Measurements from ENCODE around the gene GTF2H2C. TPM values are rescaled to one million over a fixed set of nuclear protein-coding genes. Genes with fewer than 3 reads are reported as not detected.
"Not testable (repeated sequence)": the region's sequence is repeated elsewhere in the genome, so short reads cannot be mapped to it uniquely, and the experiment has no call there.

The GTF2H2C gene
- total and polyA plus RNA-seq, 10 of the 15 experiments (the other 5 are each of a cell fraction or from before 2014, with no cell fraction given): 55.1 to 103 (median 78.9) TPM

GRCh38 chr5:69601947-69602346 is 42.0 kb downstream of the GTF2H2C start:
- H3K4me3 ChIP-seq; DNase-seq (ENCODE audit: low read depth, low spot score); SMC1A ChIA-PET (ENCODE audit: uncharacterized antibody, unreplicated experiment); H3K27me3 ChIP-seq (replicated peaks in 1 of 2; ENCODE audit: control insufficient read depth in 2 of 2, insufficient read depth in 2 of 2, low read length in 1 of 2); RAD21 ChIA-PET (ENCODE audit: unreplicated experiment); POLR2A ChIA-PET; H3K36me3 ChIP-seq (ENCODE audit: control insufficient read depth in 2 of 2, insufficient read depth in 2 of 2, low read length in 1 of 2); H4K20me1 ChIP-seq (ENCODE audit: control insufficient read depth, insufficient read depth); H3K9me3 ChIP-seq (replicated peaks; ENCODE audit: control insufficient read depth, insufficient read depth, low read length); CTCF ChIA-PET; BruUV-seq (replicated peaks); H3K27ac ChIP-seq (ENCODE audit: control insufficient read depth, insufficient read depth); H3K79me2 ChIP-seq (ENCODE audit: control insufficient read depth, insufficient read depth, low read length); FAIRE-seq; H2AFZ ChIP-seq (ENCODE audit: control insufficient read depth, low read depth, low read length); in situ Hi-C loops (cut with MboI); H3K9ac ChIP-seq (ENCODE audit: control insufficient read depth, insufficient read depth, low read length); H3K4me1 ChIP-seq (ENCODE audit: control insufficient read depth, insufficient read depth, low read length); H3K4me2 ChIP-seq (ENCODE audit: control insufficient read depth, insufficient read depth); intact Hi-C loops (cut with micrococcal nuclease; ENCODE audit: unreplicated experiment): not testable (repeated sequence)
- TF ChIP-seq RUNX3 (IDR thresholded peaks at IDR 0.05; ENCODE audit: low read length) (peak; percentile 46), CBFB (IDR thresholded peaks at IDR 0.05; ENCODE audit: low read depth) (peak; percentile 30; the same call in 1 of the 2 replicates), SPI1 (IDR thresholded peaks at IDR 0.05; ENCODE audit: borderline replicate concordance, insufficient read depth, low read depth, low read length) (peak; percentile 59)
- WGBS (ENCODE audit: insufficient coverage, insufficient replicate concordance, low lambda C conversion rate, missing lambda C conversion rate): 10% methylated on average over 1 of the region's 6 CpGs
- peak; percentile 97 for ATAC-seq

GRCh38 chr5:69606839-69607238 is 46.8 kb downstream of the GTF2H2C start:
- H4K20me1 ChIP-seq (ENCODE audit: control insufficient read depth, insufficient read depth); H2AFZ ChIP-seq (ENCODE audit: control insufficient read depth, low read depth, low read length); FAIRE-seq; BruUV-seq (replicated peaks); H3K27me3 ChIP-seq (replicated peaks in 1 of 2; ENCODE audit: control insufficient read depth in 2 of 2, insufficient read depth in 2 of 2, low read length in 1 of 2); H3K79me2 ChIP-seq (ENCODE audit: control insufficient read depth, insufficient read depth, low read length); H3K4me3 ChIP-seq; DNase-seq (ENCODE audit: low read depth, low spot score); H3K9ac ChIP-seq (ENCODE audit: control insufficient read depth, insufficient read depth, low read length); H3K9me3 ChIP-seq (replicated peaks; ENCODE audit: control insufficient read depth, insufficient read depth, low read length); CTCF ChIA-PET; H3K4me2 ChIP-seq (ENCODE audit: control insufficient read depth, insufficient read depth); H3K27ac ChIP-seq (ENCODE audit: control insufficient read depth, insufficient read depth); H3K4me1 ChIP-seq (ENCODE audit: control insufficient read depth, insufficient read depth, low read length); POLR2A ChIA-PET; intact Hi-C loops (cut with micrococcal nuclease; ENCODE audit: unreplicated experiment); in situ Hi-C loops (cut with MboI); ATAC-seq; RAD21 ChIA-PET (ENCODE audit: unreplicated experiment); H3K36me3 ChIP-seq (ENCODE audit: control insufficient read depth in 2 of 2, insufficient read depth in 2 of 2, low read length in 1 of 2); SMC1A ChIA-PET (ENCODE audit: uncharacterized antibody, unreplicated experiment): not testable (repeated sequence)
- WGBS (ENCODE audit: insufficient coverage, insufficient replicate concordance, low lambda C conversion rate, missing lambda C conversion rate): 78% methylated on average over 3 of the region's 6 CpGs

- RAD21 ChIA-PET (ENCODE audit: unreplicated experiment); H3K27me3 ChIP-seq (replicated peaks in 1 of 2; ENCODE audit: control insufficient read depth in 2 of 2, insufficient read depth in 2 of 2, low read length in 1 of 2): not testable (repeated sequence)
Measured at GRCh38 chr5:69607750-69608149, 47.8 kb downstream of the GTF2H2C start.

GRCh38 chr5:69608861-69609496 is 49.0 kb downstream of the GTF2H2C start:
- H3K4me3 ChIP-seq; FAIRE-seq; H3K79me2 ChIP-seq (ENCODE audit: control insufficient read depth, insufficient read depth, low read length); DNase-seq (ENCODE audit: low read depth, low spot score); BruUV-seq (replicated peaks); H3K36me3 ChIP-seq (ENCODE audit: control insufficient read depth in 2 of 2, insufficient read depth in 2 of 2, low read length in 1 of 2); H4K20me1 ChIP-seq (ENCODE audit: control insufficient read depth, insufficient read depth); H3K27me3 ChIP-seq (replicated peaks in 1 of 2; ENCODE audit: control insufficient read depth in 2 of 2, insufficient read depth in 2 of 2, low read length in 1 of 2); H3K4me1 ChIP-seq (ENCODE audit: control insufficient read depth, insufficient read depth, low read length); CTCF ChIA-PET; SMC1A ChIA-PET (ENCODE audit: uncharacterized antibody, unreplicated experiment); POLR2A ChIA-PET; H2AFZ ChIP-seq (ENCODE audit: control insufficient read depth, low read depth, low read length); H3K4me2 ChIP-seq (ENCODE audit: control insufficient read depth, insufficient read depth); H3K27ac ChIP-seq (ENCODE audit: control insufficient read depth, insufficient read depth); H3K9me3 ChIP-seq (replicated peaks; ENCODE audit: control insufficient read depth, insufficient read depth, low read length); H3K9ac ChIP-seq (ENCODE audit: control insufficient read depth, insufficient read depth, low read length); RAD21 ChIA-PET (ENCODE audit: unreplicated experiment); intact Hi-C loops (cut with micrococcal nuclease; ENCODE audit: unreplicated experiment); in situ Hi-C loops (cut with MboI): not testable (repeated sequence)
- WGBS (ENCODE audit: insufficient coverage, insufficient replicate concordance, low lambda C conversion rate, missing lambda C conversion rate): no CpG with 5 or more reads among the region's 6 CpGs
- peak; percentile 53 for ATAC-seq

More at GRCh38 chr5:69607750-69608149, 47.8 kb downstream of the GTF2H2C start:
- H3K79me2 ChIP-seq (ENCODE audit: control insufficient read depth, insufficient read depth, low read length); H3K36me3 ChIP-seq (ENCODE audit: control insufficient read depth in 2 of 2, insufficient read depth in 2 of 2, low read length in 1 of 2); H3K27ac ChIP-seq (ENCODE audit: control insufficient read depth, insufficient read depth); ATAC-seq; BruUV-seq (replicated peaks); H3K4me1 ChIP-seq (ENCODE audit: control insufficient read depth, insufficient read depth, low read length); H3K9me3 ChIP-seq (replicated peaks; ENCODE audit: control insufficient read depth, insufficient read depth, low read length); H4K20me1 ChIP-seq (ENCODE audit: control insufficient read depth, insufficient read depth); H3K4me3 ChIP-seq; SMC1A ChIA-PET (ENCODE audit: uncharacterized antibody, unreplicated experiment); POLR2A ChIA-PET; in situ Hi-C loops (cut with MboI); intact Hi-C loops (cut with micrococcal nuclease; ENCODE audit: unreplicated experiment); CTCF ChIA-PET; H3K4me2 ChIP-seq (ENCODE audit: control insufficient read depth, insufficient read depth); H3K9ac ChIP-seq (ENCODE audit: control insufficient read depth, insufficient read depth, low read length); FAIRE-seq; DNase-seq (ENCODE audit: low read depth, low spot score); H2AFZ ChIP-seq (ENCODE audit: control insufficient read depth, low read depth, low read length): not testable (repeated sequence)
- WGBS (ENCODE audit: insufficient coverage, insufficient replicate concordance, low lambda C conversion rate, missing lambda C conversion rate): no CpG with 5 or more reads among the region's 1 CpG
